WTC11 (cell line): Measurements from ENCODE around the gene BCAS3.

Experiments used
- CREB1 ChIP-seq: sonication (generic); formaldehyde crosslinking; IDR thresholded peaks from 2 replicates; pipeline ENCODE4 v1.8.0; 2023; ENCODE audit warnings: mild to moderate bottlenecking, missing genetic modification reagents
- TEAD4 ChIP-seq: sonication (generic); formaldehyde crosslinking; IDR thresholded peaks from 2 replicates; pipeline ENCODE4 v1.8.0; 2022; ENCODE audit warnings: mild to moderate bottlenecking, missing genetic modification reagents
- TF ChIP-seq, protein P1 (sequence below): sonication (generic); formaldehyde crosslinking; IDR thresholded peaks from 2 replicates; pipeline ENCODE4 v1.8.1; 2023; ENCODE audit warnings: mild to moderate bottlenecking, missing genetic modification reagents
- TF ChIP-seq, protein P2 (sequence below): fragments of 250-450 bp; sonication (Bioruptor Pico); conservative IDR thresholded peaks from 2 replicates; pipeline ENCODE4 v1.9.0; 2021; ENCODE audit warnings: mild to moderate bottlenecking
- TF ChIP-seq, protein P3 (sequence below): sonication (generic); formaldehyde crosslinking; IDR thresholded peaks from 2 replicates; pipeline ENCODE4 v1.8.1; 2022; ENCODE audit warnings: mild to moderate bottlenecking, moderate library complexity, missing genetic modification reagents
- TF ChIP-seq, protein P4 (sequence below): fragments of 200-600 bp; IDR thresholded peaks from 2 replicates; pipeline ENCODE4 v1.8.0; 2022; ENCODE audit warnings: antibody characterized with exemption

DNA sequence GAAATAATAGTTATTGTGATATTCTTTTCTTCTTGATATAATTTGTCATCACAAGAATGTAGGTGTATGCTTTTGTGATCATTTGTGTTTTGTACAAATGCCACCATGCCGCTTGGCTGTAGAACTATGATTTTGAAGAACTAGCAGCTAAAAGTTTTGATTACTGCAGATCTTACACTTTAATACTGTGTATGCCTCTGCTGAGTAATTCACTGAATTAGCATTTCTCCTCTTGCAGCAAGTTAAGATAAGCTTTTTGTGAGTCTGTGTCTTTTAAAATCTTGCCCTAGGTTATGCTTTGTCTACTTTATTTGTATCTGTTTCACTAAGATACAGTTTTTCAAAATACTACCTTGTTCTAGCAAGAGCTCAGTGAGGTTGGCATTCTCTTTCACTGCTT lies 395.5 kb downstream of the BCAS3 start:
- TF ChIP-seq, protein P1, sequence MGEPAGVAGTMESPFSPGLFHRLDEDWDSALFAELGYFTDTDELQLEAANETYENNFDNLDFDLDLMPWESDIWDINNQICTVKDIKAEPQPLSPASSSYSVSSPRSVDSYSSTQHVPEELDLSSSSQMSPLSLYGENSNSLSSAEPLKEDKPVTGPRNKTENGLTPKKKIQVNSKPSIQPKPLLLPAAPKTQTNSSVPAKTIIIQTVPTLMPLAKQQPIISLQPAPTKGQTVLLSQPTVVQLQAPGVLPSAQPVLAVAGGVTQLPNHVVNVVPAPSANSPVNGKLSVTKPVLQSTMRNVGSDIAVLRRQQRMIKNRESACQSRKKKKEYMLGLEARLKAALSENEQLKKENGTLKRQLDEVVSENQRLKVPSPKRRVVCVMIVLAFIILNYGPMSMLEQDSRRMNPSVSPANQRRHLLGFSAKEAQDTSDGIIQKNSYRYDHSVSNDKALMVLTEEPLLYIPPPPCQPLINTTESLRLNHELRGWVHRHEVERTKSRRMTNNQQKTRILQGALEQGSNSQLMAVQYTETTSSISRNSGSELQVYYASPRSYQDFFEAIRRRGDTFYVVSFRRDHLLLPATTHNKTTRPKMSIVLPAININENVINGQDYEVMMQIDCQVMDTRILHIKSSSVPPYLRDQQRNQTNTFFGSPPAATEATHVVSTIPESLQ (CRISPR knock-in tag): no peak
- TF ChIP-seq TEAD4 (CRISPR knock-in tag) (no peak), CREB1 (CRISPR knock-in tag) (no peak)
- TF ChIP-seq, protein P2, sequence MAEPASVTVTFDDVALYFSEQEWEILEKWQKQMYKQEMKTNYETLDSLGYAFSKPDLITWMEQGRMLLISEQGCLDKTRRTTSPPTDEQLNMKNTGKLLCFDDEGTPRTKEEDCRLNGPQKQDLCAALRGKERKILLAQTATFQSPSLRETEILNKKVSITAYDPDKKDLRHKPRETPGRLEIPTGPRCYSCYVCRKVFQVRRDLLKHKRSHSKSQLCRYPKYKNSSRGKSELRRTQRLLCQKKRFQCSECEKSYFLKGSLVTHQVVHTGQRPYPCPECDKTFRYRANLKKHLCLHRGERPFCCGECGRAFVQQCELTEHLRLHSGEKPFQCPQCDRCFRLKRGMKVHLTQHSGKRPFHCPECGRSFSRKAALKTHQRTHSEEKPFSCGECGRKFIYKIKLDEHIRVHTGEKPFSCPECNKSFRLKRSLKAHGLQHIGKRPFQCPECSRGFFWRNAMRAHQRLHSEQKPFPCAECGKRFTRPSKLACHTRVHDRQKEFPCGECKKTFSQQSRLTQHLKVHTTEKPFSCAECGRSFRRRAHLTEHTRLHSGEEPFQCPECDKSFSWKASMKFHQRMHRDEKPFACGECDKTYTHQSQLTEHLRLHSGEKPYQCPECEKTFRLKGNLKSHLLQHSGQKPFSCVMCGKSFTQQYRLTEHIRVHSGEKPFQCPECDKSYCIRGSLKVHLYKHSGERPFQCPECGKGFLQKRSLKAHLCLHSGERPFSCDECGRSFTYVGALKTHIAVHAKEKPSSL (CRISPR knock-in tag): no peak
- TF ChIP-seq, protein P3, sequence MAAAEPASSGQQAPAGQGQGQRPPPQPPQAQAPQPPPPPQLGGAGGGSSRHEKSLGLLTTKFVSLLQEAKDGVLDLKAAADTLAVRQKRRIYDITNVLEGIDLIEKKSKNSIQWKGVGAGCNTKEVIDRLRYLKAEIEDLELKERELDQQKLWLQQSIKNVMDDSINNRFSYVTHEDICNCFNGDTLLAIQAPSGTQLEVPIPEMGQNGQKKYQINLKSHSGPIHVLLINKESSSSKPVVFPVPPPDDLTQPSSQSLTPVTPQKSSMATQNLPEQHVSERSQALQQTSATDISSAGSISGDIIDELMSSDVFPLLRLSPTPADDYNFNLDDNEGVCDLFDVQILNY: no peak
- TF ChIP-seq, protein P4, sequence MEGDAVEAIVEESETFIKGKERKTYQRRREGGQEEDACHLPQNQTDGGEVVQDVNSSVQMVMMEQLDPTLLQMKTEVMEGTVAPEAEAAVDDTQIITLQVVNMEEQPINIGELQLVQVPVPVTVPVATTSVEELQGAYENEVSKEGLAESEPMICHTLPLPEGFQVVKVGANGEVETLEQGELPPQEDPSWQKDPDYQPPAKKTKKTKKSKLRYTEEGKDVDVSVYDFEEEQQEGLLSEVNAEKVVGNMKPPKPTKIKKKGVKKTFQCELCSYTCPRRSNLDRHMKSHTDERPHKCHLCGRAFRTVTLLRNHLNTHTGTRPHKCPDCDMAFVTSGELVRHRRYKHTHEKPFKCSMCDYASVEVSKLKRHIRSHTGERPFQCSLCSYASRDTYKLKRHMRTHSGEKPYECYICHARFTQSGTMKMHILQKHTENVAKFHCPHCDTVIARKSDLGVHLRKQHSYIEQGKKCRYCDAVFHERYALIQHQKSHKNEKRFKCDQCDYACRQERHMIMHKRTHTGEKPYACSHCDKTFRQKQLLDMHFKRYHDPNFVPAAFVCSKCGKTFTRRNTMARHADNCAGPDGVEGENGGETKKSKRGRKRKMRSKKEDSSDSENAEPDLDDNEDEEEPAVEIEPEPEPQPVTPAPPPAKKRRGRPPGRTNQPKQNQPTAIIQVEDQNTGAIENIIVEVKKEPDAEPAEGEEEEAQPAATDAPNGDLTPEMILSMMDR: no peak
